ENCODE results near the gene SDE2.
"Not testable (repeated sequence)": the region's sequence is repeated elsewhere in the genome, so short reads cannot be mapped to it uniquely, and the experiment has no call there.

SDE2 gene

DNA sequence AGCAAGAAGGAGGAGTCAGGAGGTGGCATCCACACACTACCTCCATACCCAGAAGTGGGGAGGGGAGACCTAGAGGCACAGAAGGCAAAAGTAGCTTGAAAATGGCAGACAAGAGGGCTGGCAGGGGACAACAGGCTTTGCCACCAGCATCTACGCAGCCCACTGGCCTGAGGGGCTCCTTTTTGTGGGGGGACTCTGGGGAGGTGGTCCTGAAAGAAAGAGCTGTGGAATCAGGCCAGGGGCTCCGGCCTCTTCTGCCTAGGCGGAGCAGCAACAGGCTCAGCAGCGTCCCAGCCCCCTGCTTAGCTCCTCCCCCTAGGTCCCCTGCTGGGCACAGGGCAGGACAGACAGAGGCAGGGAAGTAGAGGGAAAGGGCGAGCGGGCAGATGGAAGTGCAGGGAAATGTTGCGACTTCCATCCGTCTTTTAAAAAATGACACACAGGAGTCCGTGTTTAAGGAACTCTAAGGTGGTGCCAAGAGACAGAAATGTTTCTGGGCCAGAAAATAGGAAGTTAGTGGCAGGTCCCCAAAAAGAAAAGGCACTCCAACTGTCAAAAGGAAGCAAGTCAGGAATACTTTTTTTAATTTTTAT, 48.1 kb downstream of the SDE2 start:
- in situ Hi-C loops (cut with MboI; ENCODE audit: low sequenced_read_pairs) = no loop called here
- no peaks in the 10 kb centered on the region for H3K27me3 ChIP-seq (ENCODE audit: low read depth)
- no peaks in the 10 kb centered on the region for H3K36me3 ChIP-seq (replicated peaks)
- peaks cover 2% of the 10 kb centered on the region for H3K4me1 ChIP-seq
- no peaks in the 10 kb centered on the region for H3K9me3 ChIP-seq
- DNase-seq (ENCODE audit: low spot score in 2 of 2) = peak in 1 of 2 experiments; percentile 62
- H3K4me3 ChIP-seq = no peak overlapping the region

GRCh38 chr1:225949041-225949440, 50.1 kb downstream of the SDE2 start:
- DNase-seq (ENCODE audit: low spot score in 2 of 2) = no peak
- Histone ChIP-seq H3K9me3 (no peaks in the 10 kb centered on the region), H3K4me3 (no peak overlapping the region), H3K36me3 (replicated peaks) (no peaks in the 10 kb centered on the region), H3K27me3 (ENCODE audit: low read depth) (no peaks in the 10 kb centered on the region), H3K4me1 (peaks cover 9% of the 10 kb centered on the region)
- in situ Hi-C loops (cut with MboI; ENCODE audit: low sequenced_read_pairs) = no loop called here

DNA sequence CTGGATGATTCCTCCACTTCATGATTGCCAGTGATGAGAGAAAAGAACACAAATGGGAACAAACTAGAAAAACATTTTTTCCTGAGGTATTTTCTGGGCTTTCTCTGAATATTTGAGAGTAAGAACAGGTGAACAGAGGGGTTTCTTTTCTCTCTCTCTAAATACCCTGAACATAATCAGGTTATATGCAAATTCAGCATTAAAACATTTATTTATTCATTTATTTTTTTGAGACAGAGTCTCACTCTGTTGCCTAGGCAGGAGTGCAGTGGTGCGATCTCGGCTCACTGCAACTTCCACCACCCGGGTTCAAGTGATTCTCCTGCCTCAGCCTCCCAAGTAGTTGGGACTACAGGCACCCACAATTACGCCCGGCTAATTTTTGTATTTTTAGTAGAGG, 52.3 kb downstream of the SDE2 start:
- DNase-seq (ENCODE audit: low spot score in 2 of 2) = no peak
- H3K27me3 ChIP-seq (ENCODE audit: low read depth) = no peaks in the 10 kb centered on the region
- in situ Hi-C loops (cut with MboI; ENCODE audit: low sequenced_read_pairs) = no loop called here
- H3K4me3 ChIP-seq = no peak overlapping the region
- H3K4me1 ChIP-seq = peaks cover 9% of the 10 kb centered on the region
- no peaks in the 10 kb centered on the region for H3K9me3 ChIP-seq
- no peaks in the 10 kb centered on the region for H3K36me3 ChIP-seq (replicated peaks)

- no peak for DNase-seq (ENCODE audit: low spot score in 2 of 2)
- Histone ChIP-seq H3K9me3 (no peaks in the 10 kb centered on the region), H3K4me1 (peaks cover 9% of the 10 kb centered on the region)
Observed at GRCh38 chr1:225946082-225946620, 53.0 kb downstream of the SDE2 start.

GRCh38 chr1:225945564-225945963, 53.6 kb downstream of the SDE2 start:
- no peaks in the 10 kb centered on the region for H3K27me3 ChIP-seq (ENCODE audit: low read depth)
- no peaks in the 10 kb centered on the region for H3K36me3 ChIP-seq (replicated peaks)
- no peak overlapping the region for H3K4me3 ChIP-seq
- in situ Hi-C loops (cut with MboI; ENCODE audit: low sequenced_read_pairs) = no loop called here
- peak; percentile 52 to 63 for DNase-seq (ENCODE audit: low spot score in 2 of 2)
- no peaks in the 10 kb centered on the region for H3K9me3 ChIP-seq
- peaks cover 9% of the 10 kb centered on the region for H3K4me1 ChIP-seq

More at GRCh38 chr1:225946082-225946620, 53.0 kb downstream of the SDE2 start:
- in situ Hi-C loops (cut with MboI; ENCODE audit: low sequenced_read_pairs) = no loop called here
- H3K4me3 ChIP-seq = no peak overlapping the region
- H3K36me3 ChIP-seq (replicated peaks) = no peaks in the 10 kb centered on the region
- no peaks in the 10 kb centered on the region for H3K27me3 ChIP-seq (ENCODE audit: low read depth)

- no peak overlapping the region for H3K4me3 ChIP-seq
- H3K4me1 ChIP-seq = peaks cover 9% of the 10 kb centered on the region
- H3K36me3 ChIP-seq (replicated peaks) = no peaks in the 10 kb centered on the region
- H3K9me3 ChIP-seq = no peaks in the 10 kb centered on the region
- in situ Hi-C loops (cut with MboI; ENCODE audit: low sequenced_read_pairs) = no loop called here
- no peak for DNase-seq (ENCODE audit: low spot score in 2 of 2)
- no peaks in the 10 kb centered on the region for H3K27me3 ChIP-seq (ENCODE audit: low read depth)
Observed at GRCh38 chr1:225944951-225945350, 54.2 kb downstream of the SDE2 start.

- Histone ChIP-seq H3K4me1 (peaks cover 9% of the 10 kb centered on the region), H3K27me3 (ENCODE audit: low read depth) (no peaks in the 10 kb centered on the region), H3K9me3 (no peaks in the 10 kb centered on the region), H3K36me3 (replicated peaks) (no peaks in the 10 kb centered on the region), H3K4me3 (no peak overlapping the region)
- no peak for DNase-seq (ENCODE audit: low spot score in 2 of 2)
- in situ Hi-C loops (cut with MboI; ENCODE audit: low sequenced_read_pairs) = no loop called here
Observed at GRCh38 chr1:225944387-225944786, 54.8 kb downstream of the SDE2 start.

DNA sequence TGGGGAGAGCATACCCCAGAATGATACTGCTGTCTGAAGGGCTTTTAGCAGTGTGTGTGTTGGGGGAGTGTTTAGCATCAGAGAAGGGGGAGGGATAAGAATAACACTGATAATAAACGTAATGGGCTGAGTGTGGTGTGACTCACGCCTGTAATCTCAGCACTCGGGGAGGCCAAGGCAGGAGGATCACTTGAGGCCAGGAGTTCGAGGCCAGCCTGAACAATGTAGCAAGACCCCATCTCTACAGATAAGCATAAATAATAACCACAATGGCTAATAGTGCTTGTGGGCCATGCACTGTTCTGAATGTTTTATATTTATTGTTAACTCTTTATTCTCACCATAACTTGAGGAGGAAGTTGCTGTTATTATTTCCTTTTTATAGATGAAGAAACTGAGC, 55.6 kb downstream of the SDE2 start:
- DNase-seq (ENCODE audit: low spot score in 2 of 2) = no peak
- H3K4me1 ChIP-seq = peaks cover 9% of the 10 kb centered on the region
- no peaks in the 10 kb centered on the region for H3K36me3 ChIP-seq (replicated peaks)
- in situ Hi-C loops (cut with MboI; ENCODE audit: low sequenced_read_pairs) = no loop called here
- no peak overlapping the region for H3K4me3 ChIP-seq
- H3K27me3 ChIP-seq (ENCODE audit: low read depth) = no peaks in the 10 kb centered on the region
- no peaks in the 10 kb centered on the region for H3K9me3 ChIP-seq

GRCh38 chr1:225942574-225942973, 56.6 kb downstream of the SDE2 start:
- in situ Hi-C loops (cut with MboI; ENCODE audit: low sequenced_read_pairs) = no loop called here
- H3K36me3 ChIP-seq (replicated peaks) = no peaks in the 10 kb centered on the region

DNA sequence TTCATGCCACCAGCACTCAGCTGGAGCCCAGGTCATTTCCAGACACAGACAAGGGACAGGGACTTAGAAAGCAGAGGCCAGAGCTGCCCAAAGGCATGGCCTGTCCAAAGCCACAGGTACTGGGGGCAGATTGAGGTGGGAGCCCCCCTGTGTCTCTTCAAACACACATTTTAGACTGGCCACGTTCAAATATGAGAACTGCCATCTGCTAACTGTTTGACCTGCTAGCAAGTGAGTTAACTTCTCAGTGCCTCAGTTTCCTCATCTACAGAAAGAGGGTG, 57.3 kb downstream of the SDE2 start:
- Histone ChIP-seq H3K9me3 (no peaks in the 10 kb centered on the region), H3K27me3 (ENCODE audit: low read depth) (no peaks in the 10 kb centered on the region), H3K4me1 (peaks cover 9% of the 10 kb centered on the region), H3K36me3 (replicated peaks) (no peaks in the 10 kb centered on the region), H3K4me3 (no peak overlapping the region)
- in situ Hi-C loops (cut with MboI; ENCODE audit: low sequenced_read_pairs) = no loop called here
- no peak for DNase-seq (ENCODE audit: low spot score in 2 of 2)

More at GRCh38 chr1:225942574-225942973, 56.6 kb downstream of the SDE2 start:
- DNase-seq (ENCODE audit: low spot score in 2 of 2) = no peak
- no peaks in the 10 kb centered on the region for H3K9me3 ChIP-seq
- H3K4me1 ChIP-seq = peaks cover 9% of the 10 kb centered on the region
- no peak overlapping the region for H3K4me3 ChIP-seq
- no peaks in the 10 kb centered on the region for H3K27me3 ChIP-seq (ENCODE audit: low read depth)

DNA sequence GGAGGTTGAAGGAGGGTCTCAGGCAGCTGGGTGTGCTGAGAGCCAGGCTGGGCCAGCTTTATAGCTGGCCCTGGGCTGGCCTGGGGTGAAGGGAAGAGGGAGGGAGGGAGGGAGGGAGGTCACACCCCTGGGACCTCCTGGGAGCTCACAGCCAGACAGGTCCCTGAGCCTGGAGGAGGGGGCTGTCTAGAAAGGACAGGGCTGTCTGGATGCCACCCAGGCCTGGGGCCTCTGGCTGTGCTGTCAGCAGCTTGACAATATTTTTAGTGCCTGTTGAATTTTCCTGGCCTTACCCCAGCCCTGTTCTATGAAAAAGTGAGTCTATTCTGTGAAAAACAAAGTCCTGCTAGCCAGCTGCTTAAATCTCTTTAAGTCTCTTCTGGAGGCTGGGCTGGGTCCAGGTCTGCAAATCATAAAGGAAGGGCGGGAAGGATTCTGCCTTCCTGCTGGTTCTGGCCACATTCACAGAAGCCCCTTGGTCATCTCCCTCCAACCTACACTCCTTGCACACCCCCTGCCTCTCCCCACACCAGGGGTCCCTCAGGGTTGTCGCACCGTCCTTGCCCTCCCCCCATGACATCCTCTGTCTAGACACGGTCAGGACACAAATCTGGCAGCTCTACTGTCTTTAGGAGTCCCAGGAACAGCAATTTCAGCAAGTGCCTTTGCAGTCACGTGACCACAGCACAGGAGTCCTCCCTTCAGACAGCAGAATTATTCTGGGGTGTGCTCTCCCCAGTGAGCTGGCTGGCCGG, 57.8 kb downstream of the SDE2 start, which contains the start of gene LEFTY2:
LEFTY2 (minus strand) TSS at position 34 of the 755 bp plus-strand sequence. CDS start 80 bp downstream, outside the sequence.
- no peak for DNase-seq (ENCODE audit: low spot score in 2 of 2)
- Histone ChIP-seq H3K4me1 (peaks cover 9% of the 10 kb centered on the region), H3K36me3 (replicated peaks) (no peaks in the 10 kb centered on the region), H3K4me3 (no peak within 1 kb of the TSS), H3K9me3 (no peaks in the 10 kb centered on the region), H3K27me3 (ENCODE audit: low read depth) (no peaks in the 10 kb centered on the region)
- in situ Hi-C loops (cut with MboI; ENCODE audit: low sequenced_read_pairs) = no loop called here

DNA sequence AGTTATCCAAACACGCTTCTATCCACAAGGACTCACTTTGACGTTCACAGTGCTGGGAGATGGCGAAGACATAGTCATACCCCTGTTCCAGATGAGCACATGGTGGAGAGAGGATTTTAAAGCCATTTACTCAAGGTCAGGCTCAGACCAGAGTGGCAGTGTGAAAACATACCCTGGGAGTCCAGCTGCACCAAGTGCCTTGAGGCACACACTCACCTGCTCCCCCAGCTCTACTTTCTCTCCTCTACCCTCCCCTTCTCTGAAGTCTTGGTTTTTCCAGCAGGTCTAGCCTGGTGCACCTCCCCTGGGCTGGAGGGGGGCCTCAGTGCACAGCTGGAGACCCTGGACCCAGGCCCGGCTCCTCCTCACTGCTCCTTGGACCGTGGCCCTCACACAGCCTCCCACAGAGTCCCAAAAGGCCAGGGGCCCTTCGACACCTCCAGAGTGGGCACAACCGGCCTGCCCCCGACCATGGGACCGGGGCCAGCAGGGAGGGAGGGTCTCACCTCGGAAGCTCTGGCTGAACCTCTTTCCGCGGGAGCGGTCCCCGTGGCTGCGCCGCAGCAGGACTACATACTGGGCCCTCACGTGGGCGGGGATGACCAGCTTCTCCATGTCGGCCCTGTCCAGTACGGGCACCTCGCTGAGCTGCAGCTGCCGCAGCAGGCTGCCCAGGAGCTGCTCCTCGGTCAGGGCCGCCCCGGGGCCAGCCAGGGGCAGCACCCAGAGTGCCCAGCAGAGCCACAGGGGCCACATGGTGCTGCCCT, 58.6 kb downstream of the SDE2 start:
- Histone ChIP-seq H3K27me3 (ENCODE audit: low read depth) (no peaks in the 10 kb centered on the region), H3K9me3 (no peaks in the 10 kb centered on the region), H3K4me1 (peaks cover 3% of the 10 kb centered on the region), H3K4me3 (no peak overlapping the region), H3K36me3 (replicated peaks) (no peaks in the 10 kb centered on the region)
- DNase-seq (ENCODE audit: low spot score in 2 of 2) = no peak
- in situ Hi-C loops (cut with MboI; ENCODE audit: low sequenced_read_pairs) = no loop called here

DNA sequence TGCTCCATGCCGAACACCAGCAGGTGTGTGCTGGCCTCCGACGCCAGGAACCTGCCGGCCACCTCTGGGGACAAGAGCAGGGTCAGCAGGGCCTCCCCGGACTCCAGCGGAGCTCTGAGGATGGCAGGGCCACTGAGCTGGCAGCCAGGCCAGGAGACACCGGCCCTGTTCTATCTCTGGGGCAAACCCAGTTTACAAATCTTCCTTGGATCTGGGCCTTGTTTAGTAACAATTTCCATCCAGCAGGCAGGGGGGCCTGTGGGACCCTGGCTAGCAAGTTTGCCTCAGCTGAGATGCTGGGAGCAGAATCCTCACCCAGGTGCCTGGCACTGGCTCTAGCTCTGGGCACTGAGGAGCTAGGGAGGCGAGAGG, 59.2 kb downstream of the SDE2 start:
- H3K4me3 ChIP-seq; in situ Hi-C loops (cut with MboI; ENCODE audit: low sequenced_read_pairs): not testable (repeated sequence)

More for the DNA sequence above, 59.2 kb downstream of the SDE2 start:
- not testable (repeated sequence) for H3K27me3 ChIP-seq (ENCODE audit: low read depth); H3K36me3 ChIP-seq (replicated peaks); DNase-seq (ENCODE audit: low spot score in 2 of 2); H3K4me1 ChIP-seq; H3K9me3 ChIP-seq
